ENCODE results near the gene CER1. TPM values are rescaled to one million over a fixed set of nuclear protein-coding genes. Genes with fewer than 3 reads are reported as not detected.

The CER1 gene
- total and polyA plus RNA-seq, 9 of the 15 experiments (the other 6 are each of a cell fraction or from before 2014, with no cell fraction given): not detected

GRCh38 chr9:14710804-14711203 is 11.7 kb downstream of the CER1 start:
- H3K4me2 ChIP-seq (ENCODE audit: insufficient read depth, low read length): no peak overlapping the region
- H3K9ac ChIP-seq (ENCODE audit: insufficient read depth in 1 of 2, low read depth in 2 of 2, low read length in 2 of 2): no peak overlapping the region
- no peak for ATAC-seq
- H3K27me3 ChIP-seq (ENCODE audit: control insufficient read depth in 2 of 2, insufficient read depth in 2 of 2, low read length in 2 of 2): no peaks in the 10 kb centered on the region
- ChIA-PET CTCF (ENCODE audit: low intra/inter-chr PET ratio) (no interaction called here), POLR2A (no interaction called here)
- no peak for TF ChIP-seq CBFB (CRISPR knock-in tag; IDR thresholded peaks at IDR 0.05)
- no peak for TF ChIP-seq ARID2 (IDR thresholded peaks at IDR 0.05)
- H3K4me3 ChIP-seq: no peak overlapping the region
- H3K9me1 ChIP-seq (ENCODE audit: control insufficient read depth, insufficient read depth, low read length): no peaks in the 10 kb centered on the region
- FAIRE-seq: no peak
- no peaks in the 10 kb centered on the region for H3K9me3 ChIP-seq (replicated peaks; ENCODE audit: control insufficient read depth, insufficient read depth, low read depth, low read length)
- H3K4me1 ChIP-seq (replicated peaks in 1 of 2; ENCODE audit: control insufficient read depth in 2 of 2, insufficient read depth in 2 of 2, low read length in 2 of 2): no peaks in the 10 kb centered on the region
- no peaks in the 10 kb centered on the region for H3K36me3 ChIP-seq (ENCODE audit: control insufficient read depth, insufficient read depth, low read length)
- DNase-seq (ENCODE audit: extremely low read depth in 1 of 4, low spot score in 3 of 4): no peak
- no peak overlapping the region for H3K27ac ChIP-seq (ENCODE audit: extremely low read depth, low read depth, low read length)
- no peak overlapping the region for H2AFZ ChIP-seq (ENCODE audit: low read depth, low read length)
- in situ Hi-C loops (cut with MboI): no loop called here
- H3K79me2 ChIP-seq (ENCODE audit: control insufficient read depth, insufficient read depth, low read length): no peaks in the 10 kb centered on the region
- intact Hi-C loops (cut with micrococcal nuclease): no loop called here
- BruUV-seq (replicated peaks): no TSS peak
- H4K20me1 ChIP-seq (replicated peaks; ENCODE audit: control insufficient read depth, insufficient read depth, low read length): no peaks in the 10 kb centered on the region

GRCh38 chr9:14706530-14707140 is 15.9 kb downstream of the CER1 start:
- ChIA-PET POLR2A (no interaction called here), CTCF (ENCODE audit: low intra/inter-chr PET ratio) (no interaction called here)
- no peaks in the 10 kb centered on the region for H3K36me3 ChIP-seq (ENCODE audit: control insufficient read depth, insufficient read depth, low read length)
- 0% methylated on average over 5 of the region's 5 CpGs for WGBS (ENCODE audit: insufficient coverage, low coverage, missing lambda C conversion rate)
- intact Hi-C loops (cut with micrococcal nuclease) (no loop called here), in situ Hi-C loops (cut with MboI) (no loop called here)
- no peaks in the 10 kb centered on the region for H3K9me1 ChIP-seq (ENCODE audit: control insufficient read depth, insufficient read depth, low read length)
- H3K4me3 ChIP-seq: no peak overlapping the region
- H4K20me1 ChIP-seq (replicated peaks; ENCODE audit: control insufficient read depth, insufficient read depth, low read length): no peaks in the 10 kb centered on the region
- ATAC-seq (no peak), DNase-seq (ENCODE audit: extremely low read depth in 1 of 4, low spot score in 3 of 4) (no peak), FAIRE-seq (no peak)
- BruUV-seq (replicated peaks): no TSS peak
- H3K4me2 ChIP-seq (ENCODE audit: insufficient read depth, low read length): no peak overlapping the region
- no peaks in the 10 kb centered on the region for H3K27me3 ChIP-seq (ENCODE audit: control insufficient read depth in 2 of 2, insufficient read depth in 2 of 2, low read length in 2 of 2)
- H3K9ac ChIP-seq (ENCODE audit: insufficient read depth in 1 of 2, low read depth in 2 of 2, low read length in 2 of 2): no peak overlapping the region
- no peaks in the 10 kb centered on the region for H3K4me1 ChIP-seq (replicated peaks in 1 of 2; ENCODE audit: control insufficient read depth in 2 of 2, insufficient read depth in 2 of 2, low read length in 2 of 2)
- H3K27ac ChIP-seq (ENCODE audit: extremely low read depth, low read depth, low read length): no peak overlapping the region
- no peaks in the 10 kb centered on the region for H3K9me3 ChIP-seq (replicated peaks; ENCODE audit: control insufficient read depth, insufficient read depth, low read depth, low read length)
- H3K79me2 ChIP-seq (ENCODE audit: control insufficient read depth, insufficient read depth, low read length): no peaks in the 10 kb centered on the region
- no peak overlapping the region for H2AFZ ChIP-seq (ENCODE audit: low read depth, low read length)
- TF ChIP-seq AFF4 (CRISPR knock-in tag; IDR thresholded peaks at IDR 0.05) (no peak), BRF1 (IDR thresholded peaks at IDR 0.05; ENCODE audit: borderline replicate concordance, extremely low read depth, insufficient read length) (no peak), SNAPC5 (CRISPR knock-in tag; IDR thresholded peaks at IDR 0.05) (no peak), KDM1A (IDR thresholded peaks at IDR 0.05) (no peak), HNRNPLL (IDR thresholded peaks at IDR 0.05; ENCODE audit: low read depth, low read length, poor library complexity, severe bottlenecking) (no peak), ZNF561 (CRISPR knock-in tag; conservative IDR thresholded peaks at IDR 0.05) (no peak), JUNB (CRISPR knock-in tag; conservative IDR thresholded peaks at IDR 0.05) (no peak), ARID3B (CRISPR knock-in tag; IDR thresholded peaks at IDR 0.05; ENCODE audit: borderline replicate concordance) (no peak), LCOR (CRISPR knock-in tag; IDR thresholded peaks at IDR 0.05) (no peak)

Data from K562 (cell line).